Activated naive CD4-positive, alpha-beta T cell treated with anti-CD3 and anti-CD28 coated beads, Interleukin-2, amount 50 U/mL, for 72 hours (primary cell): ENCODE data around the gene CSNK1G1. TPM values are rescaled to one million over a fixed set of nuclear protein-coding genes. Genes with fewer than 3 reads are reported as not detected.
A peak's percentile ranks its signal among the peaks of the same experiment; 100 is the strongest.

Experiments
- ATAC-seq, 2 donors: fragments of 150-1000 bp; cut with Tn5 transposase; 2 replicates each; pipeline ENCODE4 v1.10.0; 2021; ENCODE audit warnings: mild to moderate bottlenecking in 2 of 2, moderate library complexity in 2 of 2
- DNase-seq, 2 donors: peaks; one replicate each; pipeline ENCODE4 v3.0.0; 2021 to 2022; ENCODE audit warnings: low spot score in 2 of 2
- H3K27ac Mint-ChIP-seq, 2 donors: one replicate each; pipeline ENCODE4 v1.8.0; 2022; ENCODE audit warnings: mild to moderate bottlenecking in 2 of 2, mixed read lengths in 2 of 2
- H3K36me3 Mint-ChIP-seq, 2 donors: one replicate each; pipeline ENCODE4 v1.8.0; 2022; ENCODE audit warnings: mixed read lengths in 2 of 2
- H3K9me3 Mint-ChIP-seq, 2 donors: one replicate each; pipeline ENCODE4 v1.8.0; 2022; ENCODE audit warnings: mixed read lengths in 2 of 2
- total RNA-seq, 2 donors: library from RNA; stranded (reverse); gene quantifications; one replicate each; pipeline ENCODE4 v1.2.3, GENCODE V29; 2022

Gene CSNK1G1
- total RNA-seq, 2 donors from 2014 or later = 26.6 to 32.3 TPM

- Mint-ChIP-seq H3K36me3 (no peaks in the 10 kb centered on the region), H3K9me3 (no peaks in the 10 kb centered on the region), H3K27ac (no peak overlapping the region)
- no peak for DNase-seq
- ATAC-seq = no peak
Observed at GRCh38 chr15:64146885-64147681, 208.9 kb downstream of the CSNK1G1 start.

GRCh38 chr15:64146520-64146884 is 209.5 kb downstream of the CSNK1G1 start:
- H3K36me3 Mint-ChIP-seq = no peaks in the 10 kb centered on the region
- no peak overlapping the region for H3K27ac Mint-ChIP-seq
- DNase-seq = no peak
- no peak for ATAC-seq
- no peaks in the 10 kb centered on the region for H3K9me3 Mint-ChIP-seq

GRCh38 chr15:64146041-64146440 is 209.9 kb downstream of the CSNK1G1 start:
- ATAC-seq = no peak
- Mint-ChIP-seq H3K27ac (no peak overlapping the region), H3K9me3 (no peaks in the 10 kb centered on the region), H3K36me3 (no peaks in the 10 kb centered on the region)
- DNase-seq = no peak

GRCh38 chr15:64144565-64145281 is 211.2 kb downstream of the CSNK1G1 start:
- Mint-ChIP-seq H3K27ac (peak overlapping the region in 1 of 2 donors; percentile 58), H3K36me3 (no peaks in the 10 kb centered on the region)

GRCh38 chr15:64144192-64144564 is 211.8 kb downstream of the CSNK1G1 start:
- Mint-ChIP-seq H3K36me3 (no peaks in the 10 kb centered on the region), H3K27ac (no peak overlapping the region), H3K9me3 (no peaks in the 10 kb centered on the region)

More at GRCh38 chr15:64144565-64145281, 211.2 kb downstream of the CSNK1G1 start:
- DNase-seq = no peak
- no peak for ATAC-seq
- no peaks in the 10 kb centered on the region for H3K9me3 Mint-ChIP-seq

GRCh38 chr15:64143276-64143675 is 212.7 kb downstream of the CSNK1G1 start:
- H3K36me3 Mint-ChIP-seq = no peaks in the 10 kb centered on the region
- DNase-seq (no peak), ATAC-seq (no peak)
- peak overlapping the region in 1 of 2 donors; percentile 13 for H3K27ac Mint-ChIP-seq
- no peaks in the 10 kb centered on the region for H3K9me3 Mint-ChIP-seq

More at GRCh38 chr15:64144192-64144564, 211.8 kb downstream of the CSNK1G1 start:
- ATAC-seq (no peak), DNase-seq (no peak)

GRCh38 chr15:64141798-64142512 is 214.0 kb downstream of the CSNK1G1 start:
- peaks cover 0 to 3% of the 10 kb centered on the region in 2 donors for H3K36me3 Mint-ChIP-seq
- no peak for DNase-seq
- no peaks in the 10 kb centered on the region for H3K9me3 Mint-ChIP-seq
- ATAC-seq = no peak
- H3K27ac Mint-ChIP-seq = peak overlapping the region; percentile 31 to 75

- ATAC-seq (no peak), DNase-seq (no peak)
- Mint-ChIP-seq H3K9me3 (no peaks in the 10 kb centered on the region), H3K27ac (peak overlapping the region in 1 of 2 donors; percentile 9), H3K36me3 (peaks cover 0 to 9% of the 10 kb centered on the region in 2 donors)
Observed at GRCh38 chr15:64138331-64138941, 217.5 kb downstream of the CSNK1G1 start.

- Mint-ChIP-seq H3K9me3 (no peaks in the 10 kb centered on the region), H3K36me3 (peaks cover 0 to 11% of the 10 kb centered on the region in 2 donors), H3K27ac (peak overlapping the region; percentile 41 to 68)
- DNase-seq (no peak), ATAC-seq (no peak)
Observed at GRCh38 chr15:64137226-64137833, 218.6 kb downstream of the CSNK1G1 start.

- peak overlapping the region; percentile 41 to 68 for H3K27ac Mint-ChIP-seq
- DNase-seq (no peak), ATAC-seq (no peak)
- no peaks in the 10 kb centered on the region for H3K9me3 Mint-ChIP-seq
- peaks cover 0 to 21% of the 10 kb centered on the region in 2 donors for H3K36me3 Mint-ChIP-seq
Observed at GRCh38 chr15:64136347-64136746, 219.6 kb downstream of the CSNK1G1 start.

GRCh38 chr15:64134345-64134829 is 221.6 kb downstream of the CSNK1G1 start:
- no peaks in the 10 kb centered on the region for H3K9me3 Mint-ChIP-seq
- H3K27ac Mint-ChIP-seq = no peak overlapping the region
- peaks cover 0 to 23% of the 10 kb centered on the region in 2 donors for H3K36me3 Mint-ChIP-seq
- DNase-seq = no peak
- ATAC-seq = no peak

GRCh38 chr15:64133623-64134344 is 222.2 kb downstream of the CSNK1G1 start:
- ATAC-seq (no peak), DNase-seq (no peak)
- peak overlapping the region in 1 of 2 donors; percentile 65 for H3K27ac Mint-ChIP-seq
- H3K36me3 Mint-ChIP-seq = peaks cover 0 to 23% of the 10 kb centered on the region in 2 donors
- H3K9me3 Mint-ChIP-seq = no peaks in the 10 kb centered on the region

GRCh38 chr15:64132217-64132616 is 223.8 kb downstream of the CSNK1G1 start:
- no peaks in the 10 kb centered on the region for H3K9me3 Mint-ChIP-seq
- ATAC-seq = no peak
- H3K27ac Mint-ChIP-seq = peak overlapping the region; percentile 37 to 41
- peaks cover 9 to 29% of the 10 kb centered on the region in 2 donors for H3K36me3 Mint-ChIP-seq
- DNase-seq = no peak

GRCh38 chr15:64131547-64131946 is 224.4 kb downstream of the CSNK1G1 start:
- ATAC-seq (no peak), DNase-seq (no peak)
- Mint-ChIP-seq H3K9me3 (no peaks in the 10 kb centered on the region), H3K27ac (peak overlapping the region; percentile 37 to 41), H3K36me3 (peaks cover 9 to 22% of the 10 kb centered on the region in 2 donors)

GRCh38 chr15:64130159-64130558 is 225.8 kb downstream of the CSNK1G1 start:
- ATAC-seq = no peak
- H3K9me3 Mint-ChIP-seq = no peaks in the 10 kb centered on the region
- peaks cover 15 to 25% of the 10 kb centered on the region in 2 donors for H3K36me3 Mint-ChIP-seq
- DNase-seq = no peak
- H3K27ac Mint-ChIP-seq = no peak overlapping the region
